Vagina (tissue), 2 donors: ENCODE data around the gene TLCD3B. TPM values are rescaled to one million over a fixed set of nuclear protein-coding genes. Genes with fewer than 3 reads are reported as not detected.

Source experiments
- DNase-seq, 2 donors: peaks; one replicate each; pipeline ENCODE4 v3.0.0-alpha.2; 2017; ENCODE audit errors: extremely low spot score in 2 of 2
- H3K27ac ChIP-seq: fragments of 200-600 bp; sonication (generic); one replicate; pipeline ENCODE4 v1.5.1; 2019
- H3K27me3 ChIP-seq: fragments of 200-600 bp; sonication (generic); one replicate; pipeline ENCODE4 v1.5.1; 2019
- H3K36me3 ChIP-seq, 2 donors: fragments of 200-600 bp; sonication (generic); one replicate each; pipeline ENCODE4 v1.5.1; 2017 to 2019
- H3K4me1 ChIP-seq: fragments of 200-600 bp; sonication (generic); one replicate; pipeline ENCODE4 v1.5.1; 2019
- H3K4me3 ChIP-seq, 2 donors: fragments of 200-600 bp; sonication (generic); 1 replicate in 1 of 2; 2 replicates in 1 of 2; pipeline ENCODE4 v1.5.1; 2016 to 2019
- H3K9me3 ChIP-seq: fragments of 200-600 bp; sonication (generic); one replicate; pipeline ENCODE4 v1.5.1; 2019
- CTCF ChIP-seq, 3 experiments: fragments of 450-650 bp in 2 of 3; fragments of 200-600 bp in 1 of 3; sonication (generic) in 1 of 3; IDR thresholded peaks; one replicate each; pipeline ENCODE4 v1.5.1; 2017 to 2019; ENCODE audit warnings: antibody characterized with exemption in 3 of 3, mild to moderate bottlenecking in 2 of 3, moderate library complexity in 2 of 3
- POLR2A ChIP-seq, 2 donors: fragments of 450-650 bp; IDR thresholded peaks; one replicate each; pipeline ENCODE4 v1.6.1; 2017; ENCODE audit warnings: antibody characterized with exemption in 2 of 2, mild to moderate bottlenecking in 2 of 2, moderate library complexity in 2 of 2
- POLR2AphosphoS5 ChIP-seq, 2 donors: sonication (generic); formaldehyde crosslinking; IDR thresholded peaks; one replicate each; pipeline ENCODE4 v1.9.0; 2017; ENCODE audit warnings: antibody characterized with exemption in 2 of 2, mild to moderate bottlenecking in 2 of 2, low read depth in 1 of 2; ENCODE audit not compliant: insufficient read depth in 1 of 2
- intact Hi-C: fragments of 100-400 bp; cut with DNase I; formaldehyde crosslinking; loops from one replicate; pipeline ENCODE4 v1.15.1; 2023
- total RNA-seq: library from RNA; depleted of rRNA; stranded (reverse); fragments of >200 nt; gene quantifications from one replicate; pipeline ENCODE4 v1.2.3, GENCODE V29; 2016

TLCD3B gene
- total RNA-seq, 1 donor from 2014 or later = 0.98 TPM

- H3K27ac ChIP-seq = peak overlapping the region; percentile 24
- H3K4me1 ChIP-seq = peaks cover 24% of the 10 kb centered on the region
- TF ChIP-seq POLR2AphosphoS5 (IDR thresholded peaks at IDR 0.05; ENCODE audit: insufficient read depth in 1 of 2, low read depth in 1 of 2) (no peak), POLR2A (IDR thresholded peaks at IDR 0.05) (no peak), CTCF (IDR thresholded peaks at IDR 0.05) (no peak)
- H3K9me3 ChIP-seq = no peaks in the 10 kb centered on the region
- H3K36me3 ChIP-seq = peaks cover 0 to 29% of the 10 kb centered on the region in 2 donors
- H3K27me3 ChIP-seq = no peaks in the 10 kb centered on the region
- DNase-seq = no peak
- intact Hi-C loops = loop anchor here (2.0 kb wide), 1 partner anchor 19 kb away; no protein-coding TSS in a partner anchor
- peak overlapping the region in 1 of 2 donors; percentile 91 for H3K4me3 ChIP-seq
Measured at GRCh38 chr16:29993903-29994599, 37.0 kb downstream of the TLCD3B start.

DNA sequence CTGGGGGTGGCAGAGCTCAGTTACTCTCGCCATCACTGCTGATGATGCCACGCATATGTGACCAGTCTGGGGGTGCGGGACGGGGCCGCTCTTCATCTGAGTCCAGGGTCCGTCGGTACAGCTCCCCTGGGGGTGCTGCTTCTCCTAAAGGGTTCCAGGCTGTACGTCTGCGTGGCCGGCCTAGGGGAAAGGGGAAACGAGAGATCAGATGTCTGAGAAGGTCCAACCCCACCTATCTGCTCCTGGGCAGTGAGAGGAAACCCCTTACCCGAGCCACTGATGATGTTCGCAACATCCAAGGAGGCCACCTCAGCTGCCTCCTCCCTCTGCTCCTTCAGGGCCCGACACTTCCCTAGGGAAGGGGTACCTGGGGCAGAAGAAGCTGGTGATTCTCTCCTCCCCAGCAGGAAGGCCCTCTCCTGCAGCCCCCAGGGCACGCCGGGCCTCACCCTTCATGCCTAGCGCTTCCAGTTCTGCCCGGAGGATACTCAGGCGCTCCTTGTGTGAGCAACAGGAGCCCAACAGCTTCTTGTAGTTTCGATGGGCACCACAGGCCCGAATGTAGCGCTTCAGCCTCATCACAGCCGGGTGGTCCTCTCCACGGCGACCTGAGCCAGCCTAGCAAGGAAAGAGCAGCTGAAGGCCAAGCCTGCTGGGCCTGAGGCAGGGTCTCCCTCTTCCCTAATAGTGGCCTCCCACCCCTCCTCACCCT is 37.7 kb downstream of the TLCD3B start:
- no peak for DNase-seq
- H3K4me1 ChIP-seq = peaks cover 24% of the 10 kb centered on the region
- no peaks in the 10 kb centered on the region for H3K9me3 ChIP-seq
- no peaks in the 10 kb centered on the region for H3K27me3 ChIP-seq
- H3K36me3 ChIP-seq = peaks cover 0 to 31% of the 10 kb centered on the region in 2 donors
- intact Hi-C loops = no loop called here
- H3K27ac ChIP-seq = no peak overlapping the region
- no peak overlapping the region for H3K4me3 ChIP-seq
- TF ChIP-seq POLR2AphosphoS5 (IDR thresholded peaks at IDR 0.05; ENCODE audit: insufficient read depth in 1 of 2, low read depth in 1 of 2) (no peak), CTCF (IDR thresholded peaks at IDR 0.05) (no peak)

DNA sequence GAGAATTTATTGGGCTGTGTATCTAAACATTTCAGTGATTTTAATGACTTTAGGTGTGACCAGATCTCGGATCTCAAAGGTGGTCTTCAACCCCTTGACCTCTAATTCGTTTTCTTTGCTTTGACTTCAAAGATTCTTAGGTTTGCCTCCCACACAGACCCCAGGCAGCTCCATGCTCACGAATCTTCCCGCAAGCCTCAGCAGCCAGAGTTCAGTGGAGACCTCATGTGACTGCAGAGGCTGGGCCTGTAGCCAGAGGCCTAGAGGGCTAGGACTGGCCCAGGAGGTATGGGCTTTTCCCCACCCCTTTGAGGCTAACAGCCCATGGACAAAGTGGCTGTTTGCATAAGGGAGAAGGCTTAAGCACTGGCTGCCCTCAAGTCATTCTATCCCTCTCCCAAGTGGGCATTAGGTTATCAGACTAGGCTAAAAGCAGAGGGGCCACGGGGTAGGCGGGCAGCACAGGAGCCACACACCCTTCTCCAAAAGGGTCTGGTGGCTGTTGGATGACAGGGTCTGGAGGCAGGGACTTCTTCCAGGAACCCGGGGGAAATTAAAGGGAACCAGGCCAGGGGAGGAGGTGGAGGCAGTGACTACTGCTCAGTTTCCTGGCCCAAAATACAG is 38.6 kb downstream of the TLCD3B start:
- peaks cover 0 to 36% of the 10 kb centered on the region in 2 donors for H3K36me3 ChIP-seq
- DNase-seq = no peak

GRCh38 chr16:29991571-29991904 is 39.5 kb downstream of the TLCD3B start:
- no peak for DNase-seq
- Histone ChIP-seq H3K36me3 (peaks cover 0 to 44% of the 10 kb centered on the region in 2 donors), H3K27ac (no peak overlapping the region), H3K9me3 (no peaks in the 10 kb centered on the region), H3K27me3 (no peaks in the 10 kb centered on the region), H3K4me3 (no peak overlapping the region), H3K4me1 (peaks cover 17% of the 10 kb centered on the region)
- TF ChIP-seq POLR2AphosphoS5 (IDR thresholded peaks at IDR 0.05; ENCODE audit: insufficient read depth in 1 of 2, low read depth in 1 of 2) (no peak), CTCF (IDR thresholded peaks at IDR 0.05) (no peak), POLR2A (IDR thresholded peaks at IDR 0.05) (no peak)
- intact Hi-C loops = no loop called here

More for the DNA sequence above, 38.6 kb downstream of the TLCD3B start:
- H3K27me3 ChIP-seq = no peaks in the 10 kb centered on the region
- intact Hi-C loops = no loop called here
- no peak overlapping the region for H3K27ac ChIP-seq
- peaks cover 24% of the 10 kb centered on the region for H3K4me1 ChIP-seq
- no peak overlapping the region for H3K4me3 ChIP-seq
- no peaks in the 10 kb centered on the region for H3K9me3 ChIP-seq
- TF ChIP-seq POLR2AphosphoS5 (IDR thresholded peaks at IDR 0.05; ENCODE audit: insufficient read depth in 1 of 2, low read depth in 1 of 2) (no peak), CTCF (IDR thresholded peaks at IDR 0.05) (no peak), POLR2A (IDR thresholded peaks at IDR 0.05) (no peak)
